RPMI8226 (cell line): Measurements from ENCODE around the gene PRKCZ.
A peak's percentile ranks its signal among the peaks of the same experiment; 100 is the strongest.

Experiments
- DNase-seq: peaks from one replicate; pipeline ENCODE4 v3.0.0-alpha.2; 2015

The PRKCZ gene

DNA sequence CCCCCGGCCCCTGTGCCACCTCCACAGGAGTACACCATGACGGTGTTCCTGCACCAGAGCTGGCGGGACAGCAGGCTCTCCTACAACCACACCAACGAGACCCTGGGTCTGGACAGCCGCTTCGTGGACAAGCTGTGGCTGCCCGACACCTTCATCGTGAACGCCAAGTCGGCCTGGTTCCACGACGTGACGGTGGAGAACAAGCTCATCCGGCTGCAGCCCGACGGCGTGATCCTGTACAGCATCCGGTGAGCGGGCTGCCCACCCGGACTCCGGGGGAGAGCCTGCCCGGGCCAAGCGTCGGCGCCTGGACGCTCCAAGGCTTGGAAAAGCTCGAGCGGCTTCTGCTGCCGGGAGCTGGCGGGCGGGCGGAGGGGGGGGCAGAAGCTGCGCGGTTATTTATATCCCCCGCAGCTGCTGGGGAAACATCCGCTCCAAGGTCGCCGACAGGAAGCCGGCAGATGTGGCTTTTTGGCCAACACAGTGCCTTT is 24.7 kb upstream of the PRKCZ start:
- peak; percentile 66 for DNase-seq

DNA sequence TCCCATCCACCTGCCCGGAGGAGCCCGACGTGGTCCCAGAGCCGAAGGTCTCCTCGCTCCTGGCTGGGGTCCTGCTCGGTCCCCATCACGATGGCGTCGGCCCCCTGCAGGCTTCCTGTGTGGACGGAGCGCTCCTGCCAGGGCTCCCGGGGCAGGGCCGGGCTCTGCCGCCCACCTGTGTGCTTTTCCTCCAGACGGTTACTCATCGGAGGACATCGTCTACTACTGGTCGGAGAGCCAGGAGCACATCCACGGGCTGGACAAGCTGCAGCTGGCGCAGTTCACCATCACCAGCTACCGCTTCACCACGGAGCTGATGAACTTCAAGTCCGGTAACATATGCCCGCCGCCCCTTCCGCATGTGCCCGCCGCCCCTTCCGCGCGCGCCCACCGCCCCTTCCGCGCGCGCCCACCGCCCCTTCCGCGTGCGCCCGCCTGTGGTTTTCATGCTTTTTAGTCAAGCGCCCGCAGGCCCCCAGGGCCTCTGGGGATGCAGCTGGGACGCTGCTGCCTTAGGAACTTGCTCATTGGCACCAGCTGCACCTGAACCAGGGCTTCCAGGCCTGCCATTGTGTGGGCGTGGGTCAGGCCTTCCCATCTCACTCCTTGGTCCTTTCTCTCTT is 22.1 kb upstream of the PRKCZ start:
- DNase-seq = no peak

DNA sequence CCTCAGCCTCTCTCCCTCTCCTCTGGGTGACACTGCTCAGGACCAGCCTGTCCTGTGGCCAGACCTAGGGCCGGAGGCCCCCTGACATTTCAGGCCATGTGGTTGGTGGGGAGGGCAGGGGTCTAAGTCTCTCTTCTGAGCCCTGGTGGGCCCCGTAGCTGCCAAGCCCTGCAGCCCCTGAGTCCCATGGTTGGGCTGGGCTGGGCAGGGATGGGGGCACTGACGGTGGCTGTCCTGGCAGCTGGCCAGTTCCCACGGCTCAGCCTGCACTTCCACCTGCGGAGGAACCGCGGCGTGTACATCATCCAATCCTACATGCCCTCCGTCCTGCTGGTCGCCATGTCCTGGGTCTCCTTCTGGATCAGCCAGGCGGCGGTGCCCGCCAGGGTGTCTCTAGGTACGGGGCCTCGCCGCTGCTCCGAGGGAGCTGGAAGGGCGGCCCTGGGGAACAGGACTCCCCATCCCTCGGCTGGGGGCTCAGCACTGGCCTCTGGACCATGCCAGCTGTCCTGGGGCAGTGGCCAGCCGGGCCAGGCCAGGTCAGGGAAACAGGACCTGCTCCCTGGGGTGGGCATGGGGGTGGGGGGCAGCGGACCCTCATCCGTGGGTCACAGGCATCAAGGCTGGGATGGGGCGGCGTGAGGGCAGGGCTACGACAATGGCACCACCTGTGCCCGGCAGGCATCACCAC is 21.2 kb upstream of the PRKCZ start:
- no peak for DNase-seq

DNA sequence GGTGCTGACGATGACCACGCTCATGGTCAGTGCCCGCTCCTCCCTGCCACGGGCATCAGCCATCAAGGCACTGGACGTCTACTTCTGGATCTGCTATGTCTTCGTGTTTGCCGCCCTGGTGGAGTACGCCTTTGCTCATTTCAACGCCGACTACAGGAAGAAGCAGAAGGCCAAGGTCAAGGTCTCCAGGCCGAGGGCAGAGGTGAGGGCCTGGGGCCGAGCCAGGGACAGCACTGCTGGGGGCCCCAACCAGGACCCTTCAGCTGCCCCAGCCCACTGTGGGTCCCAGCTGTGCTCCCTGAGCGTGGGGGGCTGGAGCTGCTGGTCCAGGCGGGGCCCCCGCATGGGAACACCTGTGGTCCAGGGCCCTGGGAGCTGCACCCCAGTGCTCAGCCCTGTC is 20.6 kb upstream of the PRKCZ start:
- no peak for DNase-seq

GRCh38 chr1:2030076-2030871 is 19.9 kb upstream of the PRKCZ start:
- DNase-seq = no peak

DNA sequence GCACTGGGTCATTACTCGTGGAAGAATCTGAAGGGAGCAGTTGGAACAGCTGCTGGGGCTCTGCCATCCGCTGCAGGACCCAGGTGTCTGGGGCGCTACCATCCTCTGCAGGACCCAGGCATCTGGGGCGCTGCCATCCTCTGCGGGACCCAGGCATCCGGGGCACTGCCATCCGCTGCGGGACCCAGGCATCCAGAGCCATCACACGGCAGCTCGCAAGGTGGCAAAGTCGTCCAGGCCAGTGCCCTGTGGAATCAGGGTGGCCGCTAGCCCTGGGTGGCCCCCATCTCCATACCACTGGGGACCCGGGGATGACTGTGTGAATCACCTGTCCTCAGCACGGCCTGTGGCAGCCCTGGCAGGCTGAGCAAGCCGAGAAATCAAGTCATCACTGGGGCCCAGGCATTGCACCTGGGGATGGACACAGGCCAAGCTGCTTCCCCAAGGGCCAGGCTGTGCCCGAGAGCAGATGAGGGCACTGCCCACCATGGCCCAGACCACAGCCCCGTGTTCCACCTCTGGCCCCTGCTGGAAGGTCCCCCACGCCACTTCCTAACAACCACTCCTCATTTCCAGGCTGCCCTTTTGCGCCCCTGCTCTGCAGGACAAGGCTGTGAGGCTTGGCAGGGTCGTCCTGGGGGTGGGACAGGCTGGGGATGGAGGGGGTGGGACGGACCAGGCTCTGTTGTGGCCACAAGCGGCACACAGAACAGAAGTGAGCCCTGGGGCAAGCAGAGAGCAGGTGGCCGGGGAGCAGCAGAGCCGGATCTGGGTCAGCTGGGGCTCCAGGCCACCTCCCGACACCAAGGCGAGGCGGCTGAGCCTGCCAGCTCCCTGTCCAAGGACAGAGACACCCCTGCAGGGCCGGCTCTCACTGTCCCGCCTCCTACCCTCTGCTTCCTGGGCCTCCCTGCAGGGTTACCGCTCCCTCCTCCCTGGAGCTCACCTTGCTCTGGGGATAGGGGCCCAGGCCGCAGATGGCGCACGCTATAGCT is 18.4 kb upstream of the PRKCZ start:
- no peak for DNase-seq

DNA sequence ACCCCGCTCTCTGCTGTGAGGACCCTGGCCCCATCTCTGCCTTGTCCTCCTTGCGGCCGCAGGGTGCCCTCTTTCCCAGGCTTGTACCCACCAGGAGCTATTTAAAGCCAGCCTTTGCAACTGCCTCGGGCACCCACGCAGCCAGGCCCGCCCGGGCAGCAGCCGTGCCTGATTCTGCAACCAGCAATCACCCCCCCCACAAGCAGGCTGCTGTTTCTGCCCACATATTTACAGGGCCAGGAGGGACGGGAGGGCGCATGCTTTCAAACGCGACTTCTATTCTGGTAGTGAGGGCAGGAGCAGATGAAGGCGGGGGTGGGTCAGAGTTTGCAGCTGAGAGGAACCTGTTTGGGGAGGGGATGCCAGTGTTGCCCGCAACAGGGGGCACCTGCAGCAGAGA is 17.5 kb upstream of the PRKCZ start:
- DNase-seq = no peak

DNA sequence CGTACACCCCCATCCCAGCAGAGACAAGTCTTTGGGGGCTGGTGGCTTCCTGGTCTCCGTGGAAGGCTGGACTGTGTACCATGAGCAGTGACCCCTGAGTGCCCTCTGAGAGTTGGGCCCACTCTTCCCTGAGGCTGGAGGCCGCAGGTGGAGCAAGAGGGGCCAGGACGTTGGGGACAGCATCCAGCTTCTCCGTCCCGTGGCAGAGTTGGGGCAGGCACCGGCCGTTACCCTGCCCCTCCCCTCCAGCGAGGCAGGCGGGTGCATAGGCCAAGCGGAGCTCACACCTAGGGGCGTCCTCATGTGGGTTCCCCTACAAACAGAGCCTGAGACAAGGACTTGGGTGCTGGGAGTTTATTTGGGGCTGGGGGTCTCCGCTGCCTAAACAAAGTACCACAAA is 17.0 kb upstream of the PRKCZ start:
- DNase-seq = no peak

- no peak for DNase-seq
Observed at GRCh38 chr1:2036287-2036686, 13.9 kb upstream of the PRKCZ start.

DNA sequence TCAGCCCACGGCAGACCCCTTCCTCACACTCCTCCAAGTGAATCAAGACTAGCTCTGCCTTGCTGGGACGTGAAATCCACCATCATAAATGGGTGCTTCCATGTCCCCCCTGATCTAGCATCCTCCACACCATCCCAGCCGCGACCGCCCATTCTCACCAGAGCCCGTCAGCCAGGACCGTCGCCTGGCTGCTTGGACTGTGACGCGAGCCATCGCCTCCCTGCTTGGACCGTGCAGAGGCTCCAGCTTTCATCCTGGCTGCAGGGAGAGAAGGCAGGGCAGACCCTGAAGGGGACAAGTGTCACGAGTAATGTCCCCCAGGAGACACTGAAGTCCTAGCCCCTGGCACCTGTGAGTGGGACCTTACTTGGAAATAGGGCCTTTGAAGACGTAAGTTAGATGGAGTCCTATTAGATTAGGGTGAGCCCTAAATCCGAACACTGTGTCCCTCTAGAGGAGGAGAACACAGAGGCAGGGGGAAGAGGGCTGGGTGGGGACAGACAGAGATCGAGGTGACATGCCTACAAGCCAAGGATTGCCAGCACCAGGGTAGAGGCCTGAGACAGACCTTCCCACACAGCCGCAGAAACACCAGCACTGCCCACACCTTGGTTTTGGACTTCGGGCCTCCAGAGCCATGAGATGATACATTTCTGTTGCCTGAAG is 12.8 kb upstream of the PRKCZ start:
- DNase-seq = no peak

GRCh38 chr1:2038229-2038628 is 12.0 kb upstream of the PRKCZ start:
- DNase-seq = no peak

DNA sequence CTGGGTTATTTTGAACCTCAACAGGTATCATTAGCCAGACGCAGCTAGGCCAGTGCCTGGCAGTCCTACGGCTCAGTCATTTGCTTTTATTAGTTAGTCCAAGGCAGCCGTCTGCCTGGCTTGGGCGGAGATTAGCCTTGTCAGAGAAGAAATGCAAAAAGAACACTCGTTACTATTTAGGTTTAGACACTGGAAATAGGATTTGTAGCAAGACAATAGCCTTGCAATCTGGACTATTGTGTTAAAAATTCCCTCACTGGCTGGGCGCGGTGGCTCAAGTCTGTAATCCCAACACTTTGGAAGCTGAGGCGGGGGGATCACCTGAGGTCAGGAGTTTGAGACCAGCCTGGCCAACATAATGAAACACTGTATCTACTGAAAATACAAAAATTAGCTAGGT is 11.0 kb upstream of the PRKCZ start:
- no peak for DNase-seq

DNA sequence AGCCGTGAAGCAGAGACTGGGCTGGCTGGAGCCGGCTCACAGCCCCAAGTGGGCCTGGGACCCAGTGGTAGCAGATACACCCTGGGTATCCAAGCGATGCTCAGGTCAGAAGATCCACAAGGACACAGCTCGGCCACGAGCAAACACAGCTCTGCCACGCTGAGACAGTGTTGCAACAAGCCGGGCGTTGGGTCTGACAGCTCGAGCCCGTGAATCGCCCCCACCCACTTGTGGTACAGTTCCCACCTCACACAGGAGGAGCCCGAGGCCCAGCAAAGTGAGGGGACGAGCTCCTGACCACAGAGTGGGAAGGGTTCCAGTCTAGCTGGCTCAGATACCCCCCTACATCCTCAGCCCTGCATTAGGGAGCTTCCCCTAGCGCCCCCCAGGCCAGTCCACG is 8.9 kb upstream of the PRKCZ start:
- no peak for DNase-seq

- no peak for DNase-seq
Observed at GRCh38 chr1:2041887-2042286, 8.3 kb upstream of the PRKCZ start.

GRCh38 chr1:2042830-2043773 is 7.1 kb upstream of the PRKCZ start:
- peak; percentile 38 for DNase-seq

GRCh38 chr1:2043886-2044285 is 6.3 kb upstream of the PRKCZ start:
- DNase-seq = no peak

DNA sequence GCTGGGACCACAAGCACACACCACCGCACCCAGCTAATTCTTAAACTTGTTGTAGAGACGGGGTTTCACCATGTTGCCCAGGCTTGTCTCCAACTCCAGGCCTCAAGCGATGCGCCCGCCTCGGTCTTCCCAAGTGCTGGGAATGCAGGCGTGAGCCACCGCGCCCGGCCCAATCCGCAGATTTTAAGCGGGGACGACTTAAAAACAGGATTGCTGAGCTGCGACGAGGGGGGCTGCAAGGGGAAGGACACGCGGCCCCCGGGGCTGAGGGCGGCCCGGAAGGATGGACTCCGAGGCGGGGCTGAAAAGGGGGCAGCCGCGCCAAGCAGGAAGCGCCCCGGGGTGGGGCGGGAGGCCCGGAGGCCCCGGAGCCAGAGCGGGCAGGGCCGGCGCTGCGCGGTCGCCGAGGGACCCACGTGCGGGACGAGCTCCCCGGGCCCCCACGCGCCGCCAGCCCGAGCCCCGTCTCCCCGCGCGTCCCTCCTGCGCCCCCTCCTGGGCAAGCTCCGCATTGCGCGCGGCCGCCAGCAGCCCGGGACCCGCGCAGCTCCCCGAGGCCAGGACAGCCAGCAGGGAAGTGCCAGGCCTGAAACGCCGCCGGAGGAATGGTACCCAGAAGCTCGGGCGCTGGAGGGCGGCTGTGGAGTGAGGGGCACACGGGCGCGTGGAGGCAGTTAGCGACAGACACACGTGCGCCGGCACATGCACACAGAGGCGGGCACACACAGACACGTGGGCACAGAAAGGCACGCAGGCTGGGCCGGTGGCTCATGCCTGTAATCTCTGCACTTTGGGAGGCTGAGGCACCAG is 5.5 kb upstream of the PRKCZ start:
- DNase-seq = peak; percentile 79

- no peak for DNase-seq
Observed at GRCh38 chr1:2045468-2046173, 4.6 kb upstream of the PRKCZ start.

- peak; percentile 81 for DNase-seq
Observed at GRCh38 chr1:2046174-2046917, 3.9 kb upstream of the PRKCZ start.
